Sciatic nerve (tissue), 2 donors: ENCODE measurements around the gene MLLT10. TPM values are rescaled to one million over a fixed set of nuclear protein-coding genes. Genes with fewer than 3 reads are reported as not detected.

Source experiments
- ATAC-seq: fragments of 200-7000 bp; cut with Tn5 transposase; one replicate; pipeline ENCODE4 v1.9.1; 2020; ENCODE audit warnings: mild to moderate bottlenecking, moderate library complexity
- DNase-seq: peaks from one replicate; pipeline ENCODE4 v3.0.0-alpha.2; 2020; ENCODE audit warnings: low spot score
- intact Hi-C: fragments of 100-400 bp; cut with DNase I; formaldehyde crosslinking; loops from one replicate; pipeline ENCODE4 v1.14.2; 2022
- total RNA-seq: library from RNA; stranded (reverse); fragmentation: NEBNext Ultra II Directional; extraction: Animal tissue kit (Norgen Biotek cat#: 25700); gene quantifications from one replicate; pipeline ENCODE4 v1.2.1, GENCODE V29; 2021
- donor health status: DM: no; HTN: no; CAD: no.
- donor health status: DM: no; HTN: no; CAD: no.

Gene MLLT10
- total RNA-seq, 1 donor from 2014 or later: 68.1 TPM

- ATAC-seq (no peak), DNase-seq (no peak)
- intact Hi-C loops: no loop called here
These were observed 19.8 kb upstream of the MLLT10 start for GRCh38 chr10:21514129-21514817.

DNA sequence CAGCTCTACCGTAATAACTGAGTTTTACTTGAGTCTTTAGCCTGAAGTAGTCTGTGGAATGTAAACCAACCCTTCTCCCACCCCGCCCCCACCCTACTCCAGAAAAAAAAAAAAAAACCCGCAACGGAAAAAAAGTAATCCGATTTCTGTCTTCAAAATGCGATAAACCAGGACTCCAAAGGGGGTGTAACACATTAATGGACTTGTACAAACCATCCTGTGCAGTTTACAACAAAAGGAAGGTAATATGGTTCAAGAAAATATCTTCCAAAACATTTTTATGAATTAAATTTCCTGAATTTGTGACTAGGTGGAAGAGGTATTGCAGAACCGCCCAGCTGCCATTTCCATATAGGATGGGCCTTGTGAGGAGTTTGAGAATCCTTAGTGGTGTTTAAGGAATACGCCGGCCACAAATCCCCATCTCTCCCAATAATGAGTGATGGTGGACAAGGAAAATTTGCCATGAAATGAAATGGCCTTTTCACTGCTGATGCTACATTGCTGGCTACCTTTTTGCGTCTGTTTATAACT lies 19.1 kb upstream of the MLLT10 start:
- no peak for DNase-seq
- intact Hi-C loops: no loop called here
- ATAC-seq: no peak

- no peak for ATAC-seq
- intact Hi-C loops: no loop called here
- DNase-seq: no peak
These were observed 18.4 kb upstream of the MLLT10 start for GRCh38 chr10:21515361-21516241.

GRCh38 chr10:21516242-21517131 lies 17.5 kb upstream of the MLLT10 start:
- DNase-seq (peak; percentile 78), ATAC-seq (peak; percentile 63)
- intact Hi-C loops: no loop called here

DNA sequence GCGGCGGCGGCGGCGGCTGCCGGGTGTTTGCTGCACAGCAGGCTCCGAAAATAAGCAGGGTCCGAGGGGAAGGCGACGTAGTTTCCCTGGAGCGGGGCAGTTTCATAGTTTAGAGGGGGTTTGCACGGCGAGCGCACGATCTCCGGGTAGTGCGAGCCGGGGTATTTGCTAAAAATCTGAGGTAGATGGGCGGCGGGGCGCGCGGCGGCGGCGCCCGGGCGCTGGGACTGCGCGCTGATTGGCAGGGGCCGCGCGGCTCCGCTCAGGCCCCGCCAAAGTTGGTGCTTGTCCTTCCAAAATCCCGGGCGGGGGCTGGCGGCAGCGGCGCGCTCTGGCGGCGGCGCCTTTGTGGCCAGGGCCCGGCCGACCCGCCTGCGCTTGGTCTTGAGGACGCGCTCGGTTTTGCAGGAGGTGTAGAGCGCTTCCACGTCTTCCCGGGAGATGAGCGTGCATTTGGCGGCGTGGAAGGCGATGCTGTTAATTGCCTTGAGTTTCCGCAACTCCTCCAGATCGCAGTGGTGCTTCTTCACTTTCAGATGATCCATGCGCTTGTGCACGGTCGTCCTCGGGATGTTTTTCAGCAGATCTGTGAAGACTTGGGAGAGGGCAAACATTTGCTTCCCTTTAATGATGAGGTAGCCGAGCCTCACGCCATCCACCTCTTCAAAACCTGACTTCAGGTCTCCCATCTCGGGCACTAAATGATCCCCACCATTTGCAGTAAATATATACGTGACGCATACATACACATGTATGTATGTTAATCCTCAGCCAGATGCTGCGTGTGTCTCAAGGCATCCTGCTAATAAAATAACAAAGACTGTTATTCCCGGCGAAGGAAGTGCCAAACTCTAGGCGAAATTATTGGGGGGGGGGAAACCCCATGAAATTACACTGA lies 16.6 kb upstream of the MLLT10 start:
- ATAC-seq: peak; percentile 66
- peak; percentile 77 for DNase-seq
- intact Hi-C loops: no loop called here

GRCh38 chr10:21518149-21518640 lies 15.8 kb upstream of the MLLT10 start:
- ATAC-seq: no peak
- intact Hi-C loops: no loop called here
- no peak for DNase-seq

- ATAC-seq (no peak), DNase-seq (no peak)
- intact Hi-C loops: no loop called here
These were observed 15.2 kb upstream of the MLLT10 start for GRCh38 chr10:21518641-21519396.

GRCh38 chr10:21519397-21519933 lies 14.6 kb upstream of the MLLT10 start:
- intact Hi-C loops: no loop called here
- ATAC-seq (no peak), DNase-seq (no peak)

- intact Hi-C loops: no loop called here
- ATAC-seq (peak; percentile 45), DNase-seq (no peak)
These were observed 14.0 kb upstream of the MLLT10 start for GRCh38 chr10:21519941-21520436.

- intact Hi-C loops: no loop called here
- no peak for ATAC-seq
- no peak for DNase-seq
These were observed 13.5 kb upstream of the MLLT10 start for GRCh38 chr10:21520509-21520908.

- intact Hi-C loops: no loop called here
- no peak for ATAC-seq
- DNase-seq: no peak
These were observed 13.1 kb upstream of the MLLT10 start for GRCh38 chr10:21520949-21521348.

DNA sequence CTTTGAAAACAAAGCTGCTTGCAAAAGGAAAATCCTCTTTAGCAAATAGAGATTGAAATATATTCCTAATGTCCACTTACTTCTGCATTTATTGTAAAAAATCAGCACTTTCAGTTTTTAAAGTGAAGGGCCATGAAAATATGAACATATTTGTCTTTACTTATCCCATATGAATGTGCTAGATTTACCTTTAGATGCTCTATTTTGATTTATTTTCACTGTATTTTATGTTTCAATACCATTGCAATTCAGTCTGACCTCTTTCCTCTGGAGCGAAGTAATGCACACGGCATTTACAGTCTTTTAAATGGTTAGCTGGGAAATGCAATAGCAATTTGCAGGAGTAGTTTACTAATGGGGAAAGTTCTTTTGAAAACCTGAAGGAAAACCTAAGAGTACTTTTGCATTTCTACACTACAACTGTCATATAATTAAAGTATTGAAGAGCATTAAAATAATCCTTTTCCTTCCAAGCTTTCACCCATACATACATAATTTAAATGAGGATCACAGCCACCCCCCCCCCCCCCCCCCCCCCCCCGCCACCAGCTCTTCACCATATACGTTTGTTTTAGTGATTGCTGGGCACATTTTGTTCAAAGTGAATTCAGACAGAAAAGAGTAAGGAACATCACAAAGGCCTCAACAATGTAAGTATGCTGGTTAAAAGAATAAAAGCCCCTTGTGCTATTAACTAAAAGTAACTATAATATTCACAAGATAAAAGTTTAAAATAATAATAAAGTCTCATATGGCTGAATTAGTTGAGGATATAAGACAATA lies 12.1 kb upstream of the MLLT10 start:
- no peak for DNase-seq
- intact Hi-C loops: no loop called here
- no peak for ATAC-seq

DNA sequence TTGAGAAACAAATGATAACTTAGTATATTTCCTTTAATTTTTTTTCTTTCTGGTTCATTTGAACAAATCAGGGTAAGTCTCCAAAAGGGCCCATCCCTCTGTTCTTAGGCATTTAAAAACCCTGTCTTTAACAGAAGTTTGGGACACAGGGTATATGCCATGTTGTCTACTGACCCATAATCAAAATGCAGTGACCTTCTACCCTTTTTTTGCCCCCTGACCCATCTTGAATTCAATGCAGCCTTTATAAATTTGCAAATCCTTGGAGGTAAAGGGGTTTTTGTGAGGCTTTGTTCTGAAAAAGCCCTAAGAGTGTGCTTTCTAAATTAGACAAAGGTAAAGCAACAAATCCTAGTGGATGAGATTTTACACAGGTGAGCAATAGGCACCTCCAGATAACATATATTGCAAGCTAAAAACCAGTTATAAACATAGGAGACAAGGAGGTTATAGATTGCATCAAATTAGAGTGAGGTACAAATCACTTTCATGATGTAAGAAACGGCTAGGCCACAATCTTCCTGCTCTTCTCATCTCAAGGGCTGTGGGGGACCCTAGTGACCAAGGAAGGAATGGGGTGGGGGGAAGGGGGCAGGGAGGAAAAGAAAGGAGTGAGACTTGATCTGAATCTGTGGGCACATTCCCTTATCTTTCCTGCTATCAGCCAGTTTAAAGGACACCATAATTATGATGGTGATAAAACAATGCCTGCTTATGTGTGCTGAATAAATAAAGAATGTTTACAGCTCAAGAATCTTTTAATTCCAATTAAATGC lies 11.2 kb upstream of the MLLT10 start:
- ATAC-seq (no peak), DNase-seq (no peak)
- intact Hi-C loops: no loop called here

- no peak for DNase-seq
- ATAC-seq: no peak
- intact Hi-C loops: no loop called here
These were observed 10.4 kb upstream of the MLLT10 start for GRCh38 chr10:21523557-21524008.

DNA sequence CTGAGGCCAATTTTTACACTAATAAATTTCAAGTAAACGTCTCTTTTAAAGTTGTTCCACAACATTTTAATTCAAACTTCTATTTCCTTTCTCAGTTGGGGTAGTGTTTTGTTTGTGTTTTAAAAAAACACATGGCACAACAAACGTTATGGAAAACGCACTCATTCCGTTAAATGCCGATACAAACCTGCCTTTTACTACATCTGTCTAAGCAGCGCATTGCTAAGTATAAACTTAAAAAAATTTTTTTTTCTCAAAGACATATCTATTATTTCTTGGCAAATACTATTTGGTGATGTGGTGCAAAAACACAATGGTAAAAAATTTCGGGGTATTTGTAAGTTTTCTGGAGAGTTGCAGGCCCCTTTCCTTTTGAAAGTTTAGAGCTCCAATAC lies 9.9 kb upstream of the MLLT10 start:
- intact Hi-C loops: no loop called here
- no peak for ATAC-seq
- DNase-seq: no peak
